Raji (cell line): Measurements from ENCODE around the gene CNOT10.

ENCODE experiments used
- POLR2A ChIP-seq: IDR thresholded peaks from 2 replicates; pipeline ENCODE4 v1.6.1; 2011; ENCODE audit warnings: low read depth, low read length, control low read depth; ENCODE audit not compliant: insufficient read depth

The CNOT10 gene

GRCh38 chr3:32685543-32686185, 676 bp downstream of the CNOT10 start:
- no peak for TF ChIP-seq POLR2A

GRCh38 chr3:32686713-32687112, 1.7 kb downstream of the CNOT10 start:
- no peak for TF ChIP-seq POLR2A

DNA sequence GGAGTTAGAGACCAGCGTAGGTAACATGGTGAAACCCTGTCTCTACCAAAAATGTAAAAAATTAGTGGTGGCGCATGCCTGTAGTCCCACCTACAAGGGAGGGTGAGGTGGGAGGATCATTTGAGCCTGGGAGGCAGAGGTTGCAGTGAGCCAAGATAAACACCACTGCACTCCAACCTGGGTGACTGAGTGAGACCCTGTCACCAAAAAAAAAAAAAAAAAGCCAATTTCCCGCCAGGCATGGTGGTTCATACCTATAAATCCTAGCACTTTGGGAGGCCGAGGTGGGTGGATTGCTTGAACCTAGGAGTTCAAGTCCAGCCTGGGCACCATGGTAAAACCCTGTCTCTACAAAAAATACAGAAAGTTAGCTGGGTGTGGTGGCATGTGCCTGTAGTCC, 6.9 kb downstream of the CNOT10 start:
- TF ChIP-seq POLR2A = no peak

DNA sequence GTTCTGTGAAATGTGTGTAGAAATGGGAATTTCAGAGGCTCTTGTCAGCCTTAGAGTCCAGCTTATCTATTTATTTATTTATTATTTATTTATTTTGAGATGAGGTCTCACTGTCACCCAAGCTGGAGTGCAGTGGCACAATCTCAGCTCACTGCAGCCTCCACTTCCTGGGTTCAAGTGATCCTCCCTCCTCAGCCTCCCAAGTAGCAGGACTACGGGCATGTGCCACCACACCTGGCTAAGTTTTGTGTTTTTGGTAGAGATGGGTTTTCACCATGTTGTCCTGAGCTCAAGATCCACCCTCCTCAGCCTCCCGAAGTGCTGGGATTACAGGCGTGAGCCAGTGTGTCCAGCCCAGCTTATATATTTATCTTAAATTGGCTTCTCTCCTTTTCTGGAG, 11.5 kb downstream of the CNOT10 start:
- TF ChIP-seq POLR2A = no peak

- no peak for TF ChIP-seq POLR2A
These were observed 13.5 kb downstream of the CNOT10 start for GRCh38 chr3:32698506-32698905.

- TF ChIP-seq POLR2A = no peak
These were observed 14.4 kb downstream of the CNOT10 start for GRCh38 chr3:32699429-32699828.

GRCh38 chr3:32700244-32700643, 15.3 kb downstream of the CNOT10 start:
- no peak for TF ChIP-seq POLR2A

DNA sequence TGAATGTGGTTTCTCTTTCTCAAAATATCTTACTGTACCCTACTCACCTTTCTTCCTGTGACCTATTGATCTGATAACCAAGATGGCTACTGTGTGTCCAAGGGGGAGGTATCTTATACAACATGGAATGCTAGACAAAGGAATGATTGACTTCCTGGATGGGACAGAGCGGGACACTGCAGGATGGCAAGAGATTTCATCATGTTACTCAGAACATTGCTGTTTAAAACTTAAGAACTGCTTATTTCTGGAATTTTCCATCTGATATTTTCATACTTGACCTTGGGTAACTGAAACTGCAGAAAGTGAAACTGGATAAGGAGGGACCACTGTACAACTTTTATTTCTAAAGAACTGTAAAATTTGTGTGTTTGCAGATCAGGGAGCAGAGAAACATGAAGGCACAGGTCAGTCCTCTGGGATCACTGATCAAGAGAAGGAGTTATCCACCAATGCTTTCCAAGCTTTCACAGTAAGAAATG, 18.5 kb downstream of the CNOT10 start:
- TF ChIP-seq POLR2A = no peak

DNA sequence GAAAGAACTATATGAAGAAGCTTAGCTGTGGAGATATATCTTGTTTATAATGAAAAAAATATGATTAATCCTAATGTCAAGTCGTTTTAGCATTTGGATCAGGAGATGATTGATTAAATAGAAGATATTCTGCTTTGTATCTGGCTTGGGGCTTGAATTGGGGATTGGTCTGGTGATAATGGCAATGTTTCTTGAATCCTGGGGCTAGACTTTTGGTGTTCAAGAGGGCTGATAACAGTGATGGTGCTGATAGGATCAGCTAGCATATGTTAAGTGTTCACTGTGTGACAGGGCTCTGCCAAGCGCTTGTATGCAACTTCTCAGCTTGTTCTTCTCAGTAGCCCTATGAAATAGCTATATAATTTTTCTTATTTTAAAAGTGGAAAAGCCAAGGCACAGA, 20.2 kb downstream of the CNOT10 start:
- TF ChIP-seq POLR2A = no peak

DNA sequence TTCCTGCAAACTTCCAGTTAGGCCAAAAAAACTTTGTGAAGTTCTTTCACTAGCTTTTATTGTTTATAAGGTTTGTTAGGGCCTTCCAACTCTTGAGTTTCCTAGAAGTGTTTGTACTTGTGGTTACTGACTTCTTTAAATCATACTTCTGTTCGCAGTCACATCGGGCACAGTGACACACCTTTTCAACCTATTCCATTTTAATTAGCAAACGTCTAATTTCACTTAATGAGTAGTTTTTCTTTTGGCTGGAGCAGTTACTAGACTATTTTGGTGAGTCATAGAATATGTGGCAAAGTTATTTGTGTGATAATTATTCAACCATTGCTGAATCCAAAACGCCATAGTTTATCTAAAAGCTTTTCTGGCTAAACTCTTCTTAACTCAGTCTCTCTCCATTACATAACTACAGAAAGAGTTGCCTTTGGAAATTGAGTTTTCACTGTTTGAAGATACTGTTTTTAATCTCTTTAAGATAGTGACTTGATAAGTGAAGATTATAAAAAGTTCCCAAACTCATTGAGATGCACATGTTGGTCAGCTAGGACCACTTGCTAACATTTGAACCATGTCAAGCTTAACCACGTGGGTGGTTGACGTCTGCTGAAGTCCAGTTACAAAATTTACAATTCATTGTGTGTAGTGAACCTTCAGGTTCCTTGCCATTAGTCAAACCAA, 21.5 kb downstream of the CNOT10 start:
- no peak for TF ChIP-seq POLR2A

DNA sequence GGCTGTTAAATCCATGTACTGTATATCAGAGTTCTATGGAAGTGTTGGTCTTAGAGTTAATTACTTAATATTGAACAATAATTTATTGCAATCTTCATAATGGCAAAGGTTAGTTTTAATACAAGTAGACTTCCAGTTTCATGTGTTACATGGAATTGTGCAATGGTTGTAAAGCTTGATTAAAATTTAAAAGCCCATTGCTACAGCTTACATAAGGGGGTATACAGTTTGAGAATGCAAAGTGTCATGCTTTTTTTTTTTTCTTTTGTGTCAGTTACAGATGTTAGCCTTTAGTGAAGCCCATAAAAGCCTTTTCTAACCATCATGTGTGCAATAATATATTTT, 22.0 kb downstream of the CNOT10 start:
- TF ChIP-seq POLR2A = no peak

DNA sequence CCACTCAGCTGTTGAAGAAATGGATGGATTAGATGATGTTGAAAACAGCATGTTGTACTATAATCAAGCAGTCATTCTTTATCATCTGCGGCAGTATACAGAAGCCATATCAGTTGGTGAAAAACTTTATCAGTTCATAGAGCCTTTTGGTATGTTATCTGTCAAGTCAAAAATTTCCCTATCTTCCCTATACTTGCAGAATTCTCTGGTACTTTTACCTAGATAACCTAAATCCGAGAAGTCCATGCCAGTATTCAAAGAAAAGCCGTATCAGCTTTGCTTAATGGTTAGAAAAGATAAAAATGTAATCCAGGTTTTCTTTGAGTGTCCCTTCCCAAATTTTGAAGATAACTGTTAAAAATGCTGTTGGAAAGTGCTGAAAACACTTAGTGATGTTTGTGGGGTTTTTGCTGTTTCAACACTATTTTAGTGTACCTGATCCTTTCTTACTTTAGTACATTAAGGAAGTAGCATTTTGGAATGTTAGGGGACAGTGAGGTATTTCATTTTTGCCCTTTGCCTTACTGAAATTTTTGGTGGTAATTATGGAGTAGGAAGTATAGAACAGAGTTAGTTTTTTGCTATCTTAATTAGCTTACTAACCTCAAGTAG, 23.8 kb downstream of the CNOT10 start:
- no peak for TF ChIP-seq POLR2A

- no peak for TF ChIP-seq POLR2A
These were observed 24.4 kb downstream of the CNOT10 start for GRCh38 chr3:32709346-32709745.

DNA sequence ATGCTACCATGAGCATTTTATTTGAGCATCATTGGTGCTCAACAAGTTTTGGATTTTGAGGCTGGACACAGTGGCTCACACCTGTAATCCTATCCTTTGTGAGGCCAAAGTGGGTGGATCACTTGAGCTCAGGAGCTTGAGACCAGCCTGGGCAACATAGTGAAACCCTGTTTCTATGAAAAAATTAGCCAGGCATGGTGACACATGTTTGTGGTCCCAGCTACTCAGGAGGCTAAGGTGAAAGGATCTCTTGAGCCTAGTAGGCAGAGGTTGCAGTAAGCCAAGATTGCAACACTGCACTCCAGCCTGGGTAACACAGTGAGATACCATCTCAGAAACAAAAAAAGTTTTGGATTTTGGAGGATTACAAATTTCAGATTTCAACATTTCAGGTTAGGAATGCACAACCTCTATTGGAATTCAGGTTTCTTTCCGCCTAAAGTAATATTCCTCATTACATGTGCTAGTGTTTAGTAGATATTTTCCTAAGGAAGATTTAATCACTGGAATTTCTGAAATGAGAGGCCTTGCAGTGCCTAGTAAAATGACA, 27.6 kb downstream of the CNOT10 start:
- no peak for TF ChIP-seq POLR2A

GRCh38 chr3:32713181-32713580, 28.2 kb downstream of the CNOT10 start:
- TF ChIP-seq POLR2A = no peak

GRCh38 chr3:32719335-32719734, 34.3 kb downstream of the CNOT10 start:
- TF ChIP-seq POLR2A = no peak
